Anterior cingulate cortex (tissue), 58 donors: ENCODE measurements around the gene RBPMS2.

Experiments used
- DNase-seq, 58 donors: peaks; one replicate each; lab custom pipeline; 2025; lab: John Stamatoyannopoulos, UW

The RBPMS2 gene

GRCh38 chr15:64732156-64732860, 43.1 kb downstream of the RBPMS2 start:
- DNase-seq: no peak

- no peak for DNase-seq
Measured at GRCh38 chr15:64731805-64732151, 43.6 kb downstream of the RBPMS2 start.

GRCh38 chr15:64731012-64731804, 44.2 kb downstream of the RBPMS2 start:
- DNase-seq: peak in 55 of 58 donors; percentile 3 to 88 (median 56)

GRCh38 chr15:64730151-64730550, 45.2 kb downstream of the RBPMS2 start:
- no peak for DNase-seq

- no peak for DNase-seq
Measured at GRCh38 chr15:64720188-64720587, 55.2 kb downstream of the RBPMS2 start.

GRCh38 chr15:64717735-64718495, 57.5 kb downstream of the RBPMS2 start:
- DNase-seq: peak in 5 of 58 donors; percentile 11 to 52 (median 23)

- no peak for DNase-seq
Measured at GRCh38 chr15:64717130-64717529, 58.3 kb downstream of the RBPMS2 start.

GRCh38 chr15:64716452-64716851, 58.9 kb downstream of the RBPMS2 start:
- no peak for DNase-seq

- DNase-seq: no peak
Measured at GRCh38 chr15:64713592-64713991, 61.8 kb downstream of the RBPMS2 start.

- no peak for DNase-seq
Measured at GRCh38 chr15:64712353-64712752, 63.0 kb downstream of the RBPMS2 start.

GRCh38 chr15:64710676-64711428, 64.5 kb downstream of the RBPMS2 start:
- peak in 7 of 58 donors; percentile 6 to 43 (median 18) for DNase-seq

GRCh38 chr15:64706011-64706911, 69.1 kb downstream of the RBPMS2 start:
- no peak for DNase-seq

GRCh38 chr15:64705006-64705405, 70.4 kb downstream of the RBPMS2 start:
- no peak for DNase-seq

GRCh38 chr15:64703632-64703959, 71.8 kb downstream of the RBPMS2 start:
- peak in 3 of 58 donors; percentile 59 to 65 (median 64) for DNase-seq

- peak; percentile 73 to 99 (median 96) for DNase-seq
Measured at GRCh38 chr15:64702816-64703631, 72.4 kb downstream of the RBPMS2 start.

GRCh38 chr15:64701482-64702184, 73.8 kb downstream of the RBPMS2 start:
- no peak for DNase-seq

GRCh38 chr15:64701051-64701450, 74.3 kb downstream of the RBPMS2 start:
- no peak for DNase-seq
